ENCODE results near the gene GTF2F2.

Gene GTF2F2

DNA sequence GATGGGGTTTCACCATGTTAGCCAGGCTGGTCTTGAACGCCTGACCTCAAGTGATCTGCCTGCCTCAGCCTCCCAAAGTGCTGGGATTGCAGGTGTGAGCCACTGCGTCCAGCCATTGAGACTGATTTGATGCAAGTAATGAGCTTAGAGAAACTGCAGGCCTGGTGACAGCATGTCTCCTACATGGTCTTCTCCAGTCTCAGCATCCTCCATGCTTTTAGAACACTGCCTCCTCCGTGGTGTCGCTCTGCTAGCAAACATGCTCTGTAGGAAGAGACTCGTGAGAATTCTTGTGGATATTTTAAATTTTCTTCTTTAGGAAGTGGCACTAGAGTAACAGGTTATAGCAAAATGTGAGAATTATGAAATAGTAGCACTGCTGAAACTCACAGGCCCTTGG, 183.6 kb downstream of the GTF2F2 start:
- DNase-seq (ENCODE audit: low read depth): no peak

DNA sequence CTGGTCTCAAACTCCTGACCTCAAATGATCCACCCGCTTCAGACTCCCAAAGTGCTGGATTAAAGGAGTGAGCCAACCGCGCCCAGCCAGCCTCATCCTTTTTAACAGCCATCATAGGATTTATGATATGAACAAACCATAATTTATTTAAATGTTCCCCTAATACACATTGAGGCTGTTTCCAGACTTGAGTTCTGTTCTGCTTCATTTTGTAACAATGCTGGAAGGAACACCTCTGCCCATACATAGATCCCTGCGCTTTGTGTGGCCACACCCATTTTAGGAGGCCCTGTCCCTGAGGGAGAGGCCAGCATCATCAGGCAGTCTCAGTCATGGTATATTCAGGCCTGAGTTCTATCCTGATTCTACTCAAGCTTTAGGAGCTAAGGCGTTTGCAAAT, 184.8 kb downstream of the GTF2F2 start:
- DNase-seq (ENCODE audit: low read depth): no peak

DNA sequence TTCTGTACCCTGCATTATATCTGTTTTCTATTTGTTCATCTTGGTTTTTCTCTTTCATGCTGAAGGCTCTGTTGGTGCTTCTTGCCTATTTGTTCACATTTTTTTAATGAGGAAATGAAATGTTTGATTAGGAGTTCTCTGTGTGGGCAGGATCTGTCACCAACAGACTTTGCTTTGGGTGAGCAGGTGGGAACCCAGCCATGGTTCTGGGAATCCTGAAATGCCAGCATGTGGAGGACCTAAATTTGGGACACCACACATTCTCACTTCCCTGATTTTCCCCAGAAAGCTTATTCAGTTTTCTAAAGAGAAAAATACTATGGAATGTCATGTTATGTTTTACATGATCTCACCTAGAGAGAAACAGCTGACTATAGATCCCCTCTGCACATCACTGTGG, 186.7 kb downstream of the GTF2F2 start:
- DNase-seq (ENCODE audit: low read depth): no peak

DNA sequence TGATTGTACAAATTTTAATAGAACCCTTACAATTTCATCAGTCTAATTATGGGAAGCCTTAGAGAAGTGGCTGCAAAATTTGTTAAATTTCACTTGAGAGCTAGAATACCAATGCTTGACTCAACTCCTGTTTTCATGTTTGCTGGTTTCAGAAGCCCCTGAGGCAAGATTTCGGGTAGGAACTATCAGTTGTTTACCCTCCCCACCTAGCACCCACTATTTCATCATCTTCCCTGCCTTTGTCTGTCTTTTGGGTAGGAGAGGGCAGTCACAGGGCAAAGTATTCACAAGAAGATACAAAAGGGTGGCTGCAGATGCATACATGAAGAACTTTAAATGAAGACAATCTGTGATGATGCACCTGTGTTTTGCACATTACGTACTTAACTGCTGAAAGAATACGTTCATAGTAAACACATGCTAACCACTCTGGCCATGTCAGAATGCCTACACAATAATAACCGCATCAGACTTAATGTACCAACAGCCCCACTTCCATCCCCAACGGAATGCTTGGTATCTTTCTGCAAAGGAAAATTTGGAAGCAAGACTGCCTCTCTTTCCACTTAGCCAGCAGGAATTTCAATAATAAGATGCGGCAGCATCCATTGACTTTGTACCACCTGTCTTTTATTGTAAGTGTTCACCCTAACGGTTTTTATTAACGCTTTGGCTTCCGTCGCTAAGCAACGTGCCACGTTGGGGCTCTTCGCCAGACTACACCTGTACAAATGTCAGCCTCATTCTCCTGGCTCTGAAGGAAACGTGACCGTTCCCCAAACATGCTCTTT, 190.2 kb downstream of the GTF2F2 start:
- no peak for DNase-seq (ENCODE audit: low read depth)

DNA sequence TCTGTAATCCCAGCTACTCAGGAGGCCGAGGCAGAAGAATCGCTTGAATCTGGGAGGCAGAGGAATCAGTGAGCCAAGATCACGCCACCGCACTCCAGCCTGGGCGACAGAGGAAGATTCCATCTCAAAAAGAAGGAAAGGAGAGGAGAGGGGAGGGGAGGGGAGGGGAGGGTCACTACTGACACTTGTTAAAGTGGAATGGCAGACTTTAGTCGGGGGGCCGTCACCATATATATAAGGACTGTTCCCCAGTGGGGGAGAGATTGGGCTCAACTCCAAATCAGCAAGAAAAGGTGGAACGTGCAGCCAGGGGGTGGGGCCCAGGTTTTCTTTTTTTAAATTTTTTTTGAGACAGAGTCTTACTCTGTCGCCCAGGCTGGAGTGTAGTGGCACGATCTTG, 194.5 kb downstream of the GTF2F2 start:
- DNase-seq (ENCODE audit: low read depth): no peak

DNA sequence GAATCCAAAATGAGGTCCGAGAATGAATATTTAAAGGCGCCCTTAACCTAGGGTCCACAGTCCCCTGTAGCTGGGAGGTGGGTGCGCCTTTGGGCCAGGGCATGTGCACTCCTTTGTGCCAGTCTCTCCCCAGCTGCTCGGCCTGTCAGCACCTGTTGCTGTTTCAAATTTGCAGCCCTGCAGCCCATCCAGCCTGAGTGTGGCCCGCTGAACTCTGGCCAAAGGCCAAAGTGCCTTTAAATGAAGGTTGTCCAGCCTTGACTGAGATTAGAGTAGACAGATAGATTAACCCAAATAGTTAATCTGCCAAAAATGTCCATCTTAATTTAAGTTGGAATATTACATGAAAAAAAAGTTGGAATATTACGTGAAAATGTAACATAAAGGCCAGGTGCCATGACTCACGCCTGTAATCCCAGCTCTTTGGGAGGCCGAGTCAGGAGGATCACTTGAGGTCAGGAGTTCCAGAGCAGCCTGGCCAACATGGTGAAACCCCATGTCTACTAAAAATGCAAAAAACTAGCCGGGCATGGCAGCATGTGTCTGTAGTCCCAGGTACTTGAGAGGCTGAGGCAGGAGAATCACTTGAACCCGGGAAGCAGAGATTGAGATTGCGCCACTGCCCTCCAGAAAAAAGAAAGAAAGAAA, 195.3 kb downstream of the GTF2F2 start:
- no peak for DNase-seq (ENCODE audit: low read depth)

GRCh38 chr13:45316338-45316737, 196.0 kb downstream of the GTF2F2 start:
- DNase-seq (ENCODE audit: low read depth): no peak

DNA sequence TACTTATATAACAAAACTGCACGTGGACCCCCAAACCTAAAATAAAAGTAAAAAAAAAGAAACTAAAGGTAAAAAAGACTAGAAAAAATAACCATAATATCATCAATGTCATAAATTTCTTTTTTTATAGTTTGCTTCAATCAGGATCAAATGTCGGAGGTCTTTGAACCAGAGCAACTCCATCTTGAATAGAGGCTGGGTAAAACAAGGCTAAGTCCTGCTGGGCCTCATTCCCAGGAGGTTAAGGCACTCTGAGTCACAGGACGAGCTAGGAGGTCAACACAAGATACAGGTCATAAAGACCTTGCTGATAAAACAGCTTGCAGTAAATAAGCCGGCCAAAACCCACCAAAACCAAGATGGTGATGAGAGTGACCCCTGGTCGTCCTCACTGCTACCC, 196.7 kb downstream of the GTF2F2 start:
- DNase-seq (ENCODE audit: low read depth): no peak

- DNase-seq (ENCODE audit: low read depth): no peak
Observed at GRCh38 chr13:45320876-45321629, 200.7 kb downstream of the GTF2F2 start.

DNA sequence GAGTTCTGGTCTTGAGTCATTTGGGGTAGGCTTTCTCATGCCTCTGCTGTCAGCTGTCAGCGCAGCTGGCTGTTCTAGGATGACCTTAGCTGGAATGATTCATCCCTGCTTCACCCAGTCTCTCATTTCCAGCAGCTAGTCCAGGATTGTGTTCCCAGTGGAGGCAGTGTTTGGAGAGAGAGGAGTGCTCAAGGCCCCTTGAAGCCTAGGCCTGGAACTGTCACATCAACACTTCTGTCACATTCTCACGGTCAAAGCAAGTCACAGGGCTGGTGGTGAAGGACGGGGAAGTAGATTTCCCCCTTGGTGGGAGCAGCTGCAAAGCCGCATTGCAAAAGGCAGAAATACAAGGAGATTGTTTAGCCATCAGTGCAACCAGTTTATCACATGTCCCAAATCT, 205.5 kb downstream of the GTF2F2 start:
- no peak for DNase-seq (ENCODE audit: low read depth)

DNA sequence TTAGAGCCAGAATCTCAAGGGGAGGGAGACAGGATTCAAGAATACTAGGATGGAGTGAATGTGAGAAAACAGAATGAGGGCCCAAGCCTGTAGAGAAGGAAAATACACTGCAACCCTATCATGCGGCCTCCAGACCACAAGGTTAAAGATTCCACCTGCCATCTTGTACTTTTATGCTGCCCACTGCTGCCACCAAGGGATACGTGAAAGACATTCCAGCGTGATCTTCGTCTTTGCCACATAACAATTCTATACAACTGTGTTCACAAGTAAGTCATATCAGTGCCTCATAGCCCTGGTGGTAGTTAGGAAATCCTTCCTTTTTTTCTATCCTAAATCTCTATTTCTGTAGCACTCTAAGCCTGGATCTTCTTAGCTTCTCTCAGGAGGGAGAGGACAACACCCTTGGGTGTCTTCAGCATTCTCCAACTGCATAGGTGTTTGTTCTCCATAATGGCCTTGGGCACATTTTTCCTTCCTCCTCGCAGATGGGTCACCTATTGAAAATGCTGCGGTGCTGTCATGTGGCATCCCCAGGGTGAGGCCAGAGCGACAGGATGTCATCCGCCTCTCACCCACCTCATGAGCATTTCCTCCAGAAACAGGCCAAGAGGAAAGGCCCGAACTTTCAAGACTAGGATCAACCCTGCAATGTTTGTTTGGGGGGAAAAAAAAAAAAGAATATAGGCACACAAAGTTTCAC, 207.1 kb downstream of the GTF2F2 start:
- DNase-seq (ENCODE audit: low read depth): no peak

- no peak for DNase-seq (ENCODE audit: low read depth)
Observed at GRCh38 chr13:45328661-45329111, 208.4 kb downstream of the GTF2F2 start.

- no peak for DNase-seq (ENCODE audit: low read depth)
Observed at GRCh38 chr13:45331123-45331619, 210.9 kb downstream of the GTF2F2 start.

DNA sequence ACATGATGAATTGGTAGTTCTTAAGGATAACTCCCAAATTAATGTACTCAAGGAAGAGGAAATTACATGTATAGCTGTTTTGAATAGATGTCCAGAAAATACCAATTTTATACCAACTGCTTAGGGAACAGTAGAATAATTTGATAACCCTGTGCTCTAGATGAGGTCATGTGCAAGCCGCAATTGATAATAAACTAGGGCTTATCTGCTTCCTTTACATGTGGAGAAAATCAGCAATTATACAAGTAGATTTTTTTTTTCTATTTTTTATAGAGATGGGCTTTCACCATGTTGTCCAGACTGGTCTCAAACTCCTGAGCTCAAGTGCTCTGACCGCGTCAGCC, 211.4 kb downstream of the GTF2F2 start:
- DNase-seq (ENCODE audit: low read depth): no peak

- DNase-seq (ENCODE audit: low read depth): no peak
Observed at GRCh38 chr13:45332036-45332830, 211.9 kb downstream of the GTF2F2 start.

- no peak for DNase-seq (ENCODE audit: low read depth)
Observed at GRCh38 chr13:45332831-45333219, 212.5 kb downstream of the GTF2F2 start.

GRCh38 chr13:45333251-45333976, 213.1 kb downstream of the GTF2F2 start:
- DNase-seq (ENCODE audit: low read depth): no peak

Data from HS-27A (cell line).